Effector CD4-positive, alpha-beta T cell (primary cell): ENCODE measurements around the gene UTS2B.
"Not testable (repeated sequence)": the region's sequence is repeated elsewhere in the genome, so short reads cannot be mapped to it uniquely, and the experiment has no call there.

Source experiments
- DNase-seq: peaks from one replicate; pipeline ENCODE4 v3.0.0-alpha.2; 2020

Gene UTS2B

DNA sequence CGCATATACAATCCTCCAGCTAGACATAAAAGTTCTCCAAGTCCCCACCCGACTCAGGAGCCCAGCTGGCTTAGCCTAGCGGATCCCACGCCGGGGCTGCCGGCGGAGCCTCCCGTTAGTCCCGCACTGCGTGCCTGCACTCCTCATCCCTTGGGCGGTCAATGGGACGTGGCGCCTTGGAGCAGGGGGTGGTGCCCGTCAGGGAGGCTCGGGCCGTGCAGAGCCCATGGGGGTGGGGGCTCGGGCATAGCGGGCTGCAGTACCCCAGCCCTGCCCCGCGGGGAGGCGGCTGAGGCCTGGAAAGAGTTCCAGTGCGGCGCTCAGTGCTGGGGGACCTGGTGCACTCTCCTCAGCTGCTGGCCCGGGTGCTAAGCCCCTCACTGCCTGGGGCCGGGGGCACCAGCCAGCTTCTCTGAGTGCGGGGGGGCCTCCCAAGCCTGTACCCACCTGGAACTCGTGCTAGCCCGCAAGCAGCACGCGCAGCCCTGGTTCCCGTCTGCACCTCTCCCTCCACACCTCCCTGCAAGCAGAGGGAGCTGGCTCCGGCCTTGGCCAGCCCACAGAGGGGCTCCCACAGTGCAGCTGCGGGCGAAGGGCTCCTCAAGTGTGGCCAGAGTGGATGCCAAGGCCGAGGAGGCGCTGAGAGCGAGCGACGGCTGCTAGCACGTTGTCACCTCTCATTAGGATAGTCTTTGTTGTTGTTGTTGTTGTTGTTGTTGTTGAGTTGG lies 13.3 kb downstream of the UTS2B start:
- DNase-seq, result no peak

- DNase-seq, result no peak
These were observed 16.1 kb downstream of the UTS2B start for GRCh38 chr3:191314109-191314728.

DNA sequence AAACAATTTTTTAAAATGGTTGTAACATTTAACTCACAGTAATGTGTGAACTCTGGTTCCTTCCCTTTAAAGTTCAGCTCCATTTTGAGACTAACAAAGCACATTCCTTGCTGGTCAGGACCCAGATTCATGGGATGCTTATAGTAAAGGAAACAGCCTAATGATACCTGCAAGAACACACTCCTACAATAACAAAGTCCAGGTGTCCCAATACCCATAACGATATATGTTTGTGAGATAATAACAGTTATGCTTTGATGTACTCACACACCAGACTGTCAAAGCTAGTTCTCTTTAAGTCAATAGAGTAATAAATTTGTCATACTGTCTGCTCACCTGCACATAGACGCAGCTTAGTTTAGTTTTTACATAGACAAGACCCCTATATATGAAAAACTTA lies 17.0 kb downstream of the UTS2B start:
- DNase-seq, result no peak

GRCh38 chr3:191307341-191307740 lies 23.0 kb downstream of the UTS2B start:
- DNase-seq, result no peak

DNA sequence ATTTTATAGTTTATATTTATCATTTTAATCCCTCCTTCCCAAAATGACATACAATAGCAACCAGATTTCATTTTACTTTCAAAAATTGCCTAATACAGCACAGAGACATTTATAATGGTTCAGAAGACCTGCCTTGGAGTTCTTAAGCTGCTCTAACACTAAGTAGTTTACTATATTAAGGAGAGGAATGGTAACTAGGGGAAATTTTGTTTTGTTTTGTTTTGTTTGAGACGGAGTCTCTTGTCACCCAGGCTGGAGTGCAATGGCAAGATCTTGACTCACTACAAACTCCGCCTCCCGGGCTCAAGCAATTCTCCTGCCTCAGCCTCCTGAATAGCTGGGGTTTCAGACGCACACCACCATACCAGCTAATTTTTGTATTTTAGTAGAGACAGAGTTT lies 23.9 kb downstream of the UTS2B start:
- no peak for DNase-seq

DNA sequence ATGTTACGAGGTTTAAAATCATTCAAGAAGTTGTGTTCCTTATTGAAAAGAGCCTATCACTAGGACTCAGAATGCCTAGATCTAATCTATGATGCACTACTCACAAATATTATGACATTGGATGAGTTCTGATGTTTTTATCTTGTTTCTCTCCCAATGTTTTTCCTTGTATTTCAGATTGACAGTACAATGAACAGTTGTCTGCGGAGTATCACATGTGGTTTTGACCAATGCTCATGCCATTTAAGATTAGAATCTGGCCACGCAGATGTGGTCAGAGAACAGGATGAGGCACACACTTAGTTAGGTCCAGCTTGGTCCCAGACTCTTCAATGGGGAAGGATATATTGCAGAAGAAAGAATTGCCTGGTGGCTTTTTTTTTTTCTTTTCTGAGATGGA lies 26.7 kb downstream of the UTS2B start:
- DNase-seq, result no peak

GRCh38 chr3:191302451-191302850 lies 27.9 kb downstream of the UTS2B start:
- no peak for DNase-seq

DNA sequence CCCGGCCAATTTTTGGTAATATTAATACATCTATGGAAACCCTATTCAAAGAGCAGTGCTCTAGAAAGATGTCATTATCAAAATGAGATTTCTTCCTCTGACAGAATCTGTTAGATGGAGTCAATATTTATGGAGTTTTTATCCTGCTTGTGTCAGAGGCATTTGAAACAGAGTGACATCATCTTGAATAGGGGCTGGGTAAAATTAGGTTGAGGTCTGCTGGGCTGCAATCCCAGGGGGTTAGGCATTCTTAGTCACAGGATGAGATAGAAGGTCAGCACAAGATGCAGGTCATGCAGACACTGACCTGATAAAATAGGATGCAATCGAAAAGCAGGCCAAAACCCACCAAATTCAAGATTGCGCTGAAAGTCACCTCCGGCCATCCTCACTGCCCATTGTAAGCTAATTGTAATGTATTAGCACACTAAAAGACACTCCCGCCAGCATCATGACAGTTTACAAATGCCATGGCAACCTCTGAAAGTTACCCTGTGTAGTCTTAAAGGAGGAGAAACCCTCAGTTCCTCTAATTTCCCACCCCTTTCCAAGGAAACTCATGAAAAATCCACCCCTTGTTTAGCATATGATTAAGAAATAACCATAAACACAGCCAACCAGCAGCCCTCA lies 28.4 kb downstream of the UTS2B start:
- no peak for DNase-seq

DNA sequence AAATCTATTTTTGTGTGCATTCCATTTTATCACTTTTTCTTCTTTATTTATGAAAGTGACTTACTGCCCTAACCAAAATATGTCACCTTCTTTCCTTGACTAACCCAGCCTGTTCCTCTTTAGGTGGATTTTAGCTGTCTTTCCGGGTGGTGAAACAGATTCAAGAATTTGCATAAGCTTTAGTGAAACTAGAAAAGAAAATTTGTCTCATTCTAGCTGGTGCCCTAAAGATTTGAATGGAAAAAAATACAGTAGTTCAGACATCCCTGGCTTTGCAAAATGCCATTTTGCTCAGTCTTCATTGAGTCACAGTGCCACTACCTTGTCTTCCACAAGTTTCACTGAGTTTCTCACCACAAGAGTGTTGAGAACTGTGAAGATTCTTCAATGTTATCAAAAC lies 29.3 kb downstream of the UTS2B start:
- no peak for DNase-seq

DNA sequence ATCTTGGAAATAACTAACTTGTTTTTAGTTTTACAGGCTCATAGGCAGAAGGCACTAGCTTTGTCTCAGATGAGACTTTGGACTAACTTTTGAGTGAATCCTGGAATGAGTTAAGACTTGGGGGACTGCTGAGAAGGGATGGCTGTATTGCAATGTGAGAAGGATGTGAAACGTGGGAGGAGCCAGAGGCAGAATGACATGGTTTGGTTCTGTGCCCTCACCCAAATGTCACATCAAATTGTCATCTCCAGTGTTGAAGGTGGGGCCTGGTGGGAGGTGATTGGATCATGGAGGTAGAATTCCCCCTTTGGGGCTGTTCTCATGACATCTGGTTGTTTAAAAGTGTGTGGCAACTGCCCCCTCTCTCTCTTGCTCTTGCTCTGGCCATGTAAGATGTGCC lies 29.9 kb downstream of the UTS2B start:
- DNase-seq, result no peak

- DNase-seq, result no peak
These were observed 31.5 kb downstream of the UTS2B start for GRCh38 chr3:191298846-191299245.

DNA sequence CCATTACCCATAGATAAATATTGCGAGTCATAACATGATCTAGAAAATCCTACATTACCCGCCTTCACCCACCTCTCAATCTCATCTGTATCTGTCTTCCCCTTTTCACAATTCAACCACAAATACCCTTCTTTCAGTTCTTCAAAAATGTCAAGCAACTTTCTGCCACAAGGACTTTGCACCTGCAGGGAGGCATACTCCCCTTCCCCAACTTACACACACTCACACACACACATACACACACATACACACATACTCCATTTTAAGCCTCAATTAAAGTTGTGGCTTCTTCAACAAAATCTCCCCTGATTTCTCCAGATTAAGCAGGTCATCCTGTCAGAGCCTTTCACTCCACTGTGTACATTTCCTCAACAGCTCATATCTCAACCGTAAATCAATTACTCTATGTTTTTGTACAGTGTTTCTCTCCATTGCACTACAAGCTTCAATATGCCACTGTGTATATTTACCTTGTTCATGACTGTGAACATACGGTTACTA lies 34.2 kb downstream of the UTS2B start:
- no peak for DNase-seq

DNA sequence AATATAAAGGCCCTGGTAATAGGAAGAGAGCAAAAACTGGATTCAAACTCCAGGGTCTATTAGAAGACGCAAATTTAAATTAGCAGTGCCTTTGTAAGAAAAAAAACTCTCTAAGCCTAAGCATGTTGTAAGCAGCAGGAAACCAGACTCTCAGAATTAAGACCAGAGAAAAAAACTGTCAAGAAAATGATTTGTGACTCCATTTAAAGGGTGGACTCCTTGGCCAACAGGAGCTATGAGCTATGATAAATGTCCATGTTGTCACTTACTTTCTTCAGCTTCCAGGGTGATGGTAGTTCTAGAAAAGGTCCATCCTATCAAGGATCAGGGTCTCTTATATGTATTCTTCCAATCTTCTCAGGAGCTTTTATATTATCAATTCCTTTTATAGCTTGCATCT lies 36.0 kb downstream of the UTS2B start:
- no peak for DNase-seq

GRCh38 chr3:191292243-191293015 lies 37.9 kb downstream of the UTS2B start:
- no peak for DNase-seq

GRCh38 chr3:191290311-191291025 lies 39.9 kb downstream of the UTS2B start:
- no peak for DNase-seq

GRCh38 chr3:191283400-191283799 lies 46.9 kb downstream of the UTS2B start:
- no peak for DNase-seq

DNA sequence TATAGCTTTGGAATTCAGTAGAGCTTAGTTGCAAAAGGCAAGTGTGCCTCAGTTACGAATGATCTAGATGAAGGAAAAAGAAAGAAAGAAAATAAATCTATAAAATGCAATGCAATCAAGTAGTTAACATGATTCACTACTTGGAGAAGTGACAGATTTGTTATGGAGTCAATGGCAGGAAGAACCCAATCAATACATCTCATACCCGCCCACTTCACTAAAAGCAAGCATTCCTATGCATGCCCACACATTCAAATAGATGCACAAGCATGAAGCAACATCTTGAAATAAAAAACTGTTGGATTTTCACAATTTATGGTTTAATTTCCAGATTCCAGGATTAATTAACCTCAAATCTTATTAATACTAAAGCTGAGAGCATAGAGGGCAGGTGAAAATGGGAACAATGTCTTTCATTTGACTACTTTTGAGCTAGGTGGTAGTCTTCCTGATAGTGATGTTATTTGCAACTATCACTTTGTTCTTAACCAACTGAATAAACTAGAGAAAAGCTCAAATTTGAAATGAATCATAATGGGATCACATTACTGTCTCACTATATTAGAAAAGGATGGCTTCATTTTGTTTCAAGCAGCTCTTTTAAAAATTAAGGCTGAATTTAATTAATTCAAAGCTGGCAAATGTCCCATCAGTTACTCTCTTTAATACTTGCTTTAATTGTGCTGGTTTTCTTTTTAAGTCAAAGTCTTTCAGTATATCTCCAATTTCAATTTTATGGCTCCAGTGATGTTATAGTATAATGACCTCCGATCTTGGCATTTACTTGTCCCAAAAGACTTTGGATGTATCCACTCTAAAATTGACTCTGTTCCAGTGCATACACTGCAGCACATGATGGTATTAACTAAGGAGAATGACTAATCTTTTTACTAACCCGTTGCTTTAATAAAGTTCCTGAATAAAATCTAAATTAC lies 47.8 kb downstream of the UTS2B start:
- no peak for DNase-seq

- no peak for DNase-seq
These were observed 49.4 kb downstream of the UTS2B start for GRCh38 chr3:191280882-191281281.

DNA sequence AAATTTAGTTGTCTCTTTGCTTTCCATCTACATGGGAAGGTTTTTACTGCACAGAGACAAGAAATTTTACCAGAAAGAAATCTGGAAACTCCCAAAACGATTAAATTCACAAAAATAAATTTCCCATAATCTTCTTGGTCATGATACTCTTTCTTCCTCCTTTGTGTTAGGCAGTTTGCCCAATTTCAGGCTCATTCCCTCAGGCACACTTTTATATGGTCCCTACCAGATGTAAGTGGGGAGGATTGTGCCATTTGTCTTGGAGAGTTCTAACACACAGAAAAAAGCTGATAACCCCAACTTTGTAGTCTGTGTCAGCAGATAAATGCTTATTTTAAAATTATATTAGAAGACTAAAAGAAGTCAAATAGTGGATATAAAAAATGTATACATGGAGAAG lies 50.2 kb downstream of the UTS2B start:
- no peak for DNase-seq

- no peak for DNase-seq
These were observed 54.6 kb downstream of the UTS2B start for GRCh38 chr3:191275751-191276150.

DNA sequence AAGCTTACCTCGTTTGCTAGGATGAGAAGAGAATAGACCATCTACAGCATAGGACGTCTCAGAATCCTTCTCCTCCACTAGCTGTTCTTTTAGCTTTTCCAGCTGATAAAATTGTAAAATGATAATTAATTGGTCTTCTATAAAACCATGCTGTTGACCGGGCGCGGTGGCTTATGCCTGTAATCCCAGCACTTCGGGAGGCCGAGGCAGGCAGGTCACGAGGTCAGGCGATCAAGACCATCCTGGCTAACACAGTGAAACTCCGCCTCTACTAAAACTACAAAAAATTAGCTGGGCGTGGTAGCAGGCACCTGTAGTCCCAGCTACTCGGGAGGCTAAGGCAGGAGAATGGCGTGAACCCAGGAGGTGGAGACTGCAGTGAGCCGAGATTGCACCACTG lies 55.1 kb downstream of the UTS2B start:
- not testable (repeated sequence) for DNase-seq
